ENCODE results near the gene PBRM1. TPM values are rescaled to one million over a fixed set of nuclear protein-coding genes. Genes with fewer than 3 reads are reported as not detected.
A peak's percentile ranks its signal among the peaks of the same experiment; 100 is the strongest.

The PBRM1 gene
- total RNA-seq, 1 experiment from 2014 or later = 74.2 TPM

DNA sequence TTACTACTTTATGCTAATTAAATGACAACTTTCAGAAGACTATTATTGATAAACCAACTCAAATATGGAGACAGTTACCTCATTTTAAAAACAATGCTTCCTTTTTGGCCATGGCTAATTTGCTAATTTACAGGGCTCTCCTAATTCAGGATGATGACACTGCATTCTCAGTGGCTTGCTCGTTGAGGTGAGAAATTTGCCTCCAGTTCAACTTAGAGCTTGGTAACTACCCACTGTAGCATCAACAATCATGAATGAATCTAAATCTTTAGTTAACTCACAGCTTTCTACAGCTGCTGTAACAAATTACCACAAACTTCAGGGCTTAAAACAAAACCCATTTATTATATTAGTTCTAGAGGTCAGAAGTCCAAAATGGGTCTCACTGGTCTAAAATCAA is 14.0 kb downstream of the PBRM1 start:
- WGBS (ENCODE audit: extremely low coverage, insufficient read length, low lambda C conversion rate) = no CpG with 5 or more reads among the region's 1 CpG
- Mint-ChIP-seq H3K36me3 (ENCODE audit: insufficient read depth in 1 of 3, low read depth in 3 of 3) (peaks cover 15 to 55% (median 42%) of the 10 kb centered on the region in 3 experiments; a peak in 6 of 7 replicates), H3K27me3 (ENCODE audit: low read depth) (no peaks in the 10 kb centered on the region), H3K4me3 (no peak overlapping the region), H3K9me3 (no peaks in the 10 kb centered on the region), H3K27ac (0 out of 7 replicates have a peak overlapping the region, but pooled peaks of 1 of the 3 experiments have one; percentile 16), H3K4me1 (peaks cover 0 to 4% of the 10 kb centered on the region in 2 experiments; a peak in 2 of 4 replicates)
- H3T11ph ChIP-seq (ENCODE audit: low read length) = no peak overlapping the region
- H2BK5ac ChIP-seq (ENCODE audit: insufficient read length, low read length) = no peak overlapping the region
- H2AK5ac ChIP-seq (ENCODE audit: insufficient read length, low read length) = no peak overlapping the region
- H3K9ac ChIP-seq (ENCODE audit: extremely low read depth, insufficient read length, low read length) = no peak overlapping the region
- no peak overlapping the region for H3K4me2 ChIP-seq (ENCODE audit: insufficient read depth, insufficient read length, low read length)
- H3K23me2 ChIP-seq (ENCODE audit: insufficient read length, low read depth, low read length, poor library complexity, severe bottlenecking) = no peaks in the 10 kb centered on the region
- no peak overlapping the region for H2AFZ ChIP-seq (ENCODE audit: low read length)
- no peak for DNase-seq
- no peak overlapping the region for H3K4ac ChIP-seq (ENCODE audit: low read depth, low read length)
- no peak overlapping the region for H4K5ac ChIP-seq (ENCODE audit: insufficient read length, low read depth, low read length)
- TF ChIP-seq, protein P1, sequence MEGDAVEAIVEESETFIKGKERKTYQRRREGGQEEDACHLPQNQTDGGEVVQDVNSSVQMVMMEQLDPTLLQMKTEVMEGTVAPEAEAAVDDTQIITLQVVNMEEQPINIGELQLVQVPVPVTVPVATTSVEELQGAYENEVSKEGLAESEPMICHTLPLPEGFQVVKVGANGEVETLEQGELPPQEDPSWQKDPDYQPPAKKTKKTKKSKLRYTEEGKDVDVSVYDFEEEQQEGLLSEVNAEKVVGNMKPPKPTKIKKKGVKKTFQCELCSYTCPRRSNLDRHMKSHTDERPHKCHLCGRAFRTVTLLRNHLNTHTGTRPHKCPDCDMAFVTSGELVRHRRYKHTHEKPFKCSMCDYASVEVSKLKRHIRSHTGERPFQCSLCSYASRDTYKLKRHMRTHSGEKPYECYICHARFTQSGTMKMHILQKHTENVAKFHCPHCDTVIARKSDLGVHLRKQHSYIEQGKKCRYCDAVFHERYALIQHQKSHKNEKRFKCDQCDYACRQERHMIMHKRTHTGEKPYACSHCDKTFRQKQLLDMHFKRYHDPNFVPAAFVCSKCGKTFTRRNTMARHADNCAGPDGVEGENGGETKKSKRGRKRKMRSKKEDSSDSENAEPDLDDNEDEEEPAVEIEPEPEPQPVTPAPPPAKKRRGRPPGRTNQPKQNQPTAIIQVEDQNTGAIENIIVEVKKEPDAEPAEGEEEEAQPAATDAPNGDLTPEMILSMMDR (conservative IDR thresholded peaks at IDR 0.05) = no peak
- no peak overlapping the region for H4K8ac ChIP-seq (replicated peaks; ENCODE audit: insufficient read length, low read depth, low read length)
- H3K79me2 ChIP-seq (ENCODE audit: insufficient read depth, low read length) = no peaks in the 10 kb centered on the region
- no peaks in the 10 kb centered on the region for H3K27me3 ChIP-seq (ENCODE audit: insufficient read depth, low read length)
- no peaks in the 10 kb centered on the region for H3K4me1 ChIP-seq (ENCODE audit: insufficient read depth, low read length)
- H2BK120ac ChIP-seq (ENCODE audit: low read depth, low read length, poor library complexity, severe bottlenecking) = no peak overlapping the region
- no peak overlapping the region for H2BK15ac ChIP-seq (ENCODE audit: low read depth, low read length)
- no peak overlapping the region for H3K23ac ChIP-seq (ENCODE audit: insufficient read length, low read depth, low read length)
- no peaks in the 10 kb centered on the region for H3K9me3 ChIP-seq (ENCODE audit: control insufficient read depth, low read depth, low read length)
- H3K79me1 ChIP-seq (ENCODE audit: insufficient read depth, low read depth, low read length, poor library complexity, severe bottlenecking) = peaks cover 3% of the 10 kb centered on the region
- no peak overlapping the region for H3K27ac ChIP-seq (ENCODE audit: insufficient read length, low read depth, low read length)
- no peak overlapping the region for H3K56ac ChIP-seq (ENCODE audit: insufficient read length, low read depth, low read length)
- no peak overlapping the region for H3K14ac ChIP-seq (ENCODE audit: insufficient read depth, low read length)
- H3K18ac ChIP-seq (ENCODE audit: insufficient read length, low read depth, low read length) = no peak overlapping the region
- H4K91ac ChIP-seq (ENCODE audit: insufficient read length, low read depth, low read length) = no peak overlapping the region
- H4K20me1 ChIP-seq (ENCODE audit: control insufficient read depth, insufficient read depth, insufficient read length) = no peaks in the 10 kb centered on the region
- H2BK12ac ChIP-seq (ENCODE audit: insufficient read length, low read depth, low read length) = no peak overlapping the region
- H2BK20ac ChIP-seq (ENCODE audit: low read depth, low read length, poor library complexity, severe bottlenecking) = no peak overlapping the region

Data from H9 (cell line).